Activated CD4-positive, alpha-beta T cell treated with anti-CD3 and anti-CD28 coated beads, Interleukin-2, amount 50 U/mL, for 16 hours (primary cell): ENCODE data around the gene POLE4.
A peak's percentile ranks its signal among the peaks of the same experiment; 100 is the strongest.

Experiments
- DNase-seq: peaks from one replicate; pipeline ENCODE4 v3.0.0-alpha.2; 2020

The POLE4 gene

DNA sequence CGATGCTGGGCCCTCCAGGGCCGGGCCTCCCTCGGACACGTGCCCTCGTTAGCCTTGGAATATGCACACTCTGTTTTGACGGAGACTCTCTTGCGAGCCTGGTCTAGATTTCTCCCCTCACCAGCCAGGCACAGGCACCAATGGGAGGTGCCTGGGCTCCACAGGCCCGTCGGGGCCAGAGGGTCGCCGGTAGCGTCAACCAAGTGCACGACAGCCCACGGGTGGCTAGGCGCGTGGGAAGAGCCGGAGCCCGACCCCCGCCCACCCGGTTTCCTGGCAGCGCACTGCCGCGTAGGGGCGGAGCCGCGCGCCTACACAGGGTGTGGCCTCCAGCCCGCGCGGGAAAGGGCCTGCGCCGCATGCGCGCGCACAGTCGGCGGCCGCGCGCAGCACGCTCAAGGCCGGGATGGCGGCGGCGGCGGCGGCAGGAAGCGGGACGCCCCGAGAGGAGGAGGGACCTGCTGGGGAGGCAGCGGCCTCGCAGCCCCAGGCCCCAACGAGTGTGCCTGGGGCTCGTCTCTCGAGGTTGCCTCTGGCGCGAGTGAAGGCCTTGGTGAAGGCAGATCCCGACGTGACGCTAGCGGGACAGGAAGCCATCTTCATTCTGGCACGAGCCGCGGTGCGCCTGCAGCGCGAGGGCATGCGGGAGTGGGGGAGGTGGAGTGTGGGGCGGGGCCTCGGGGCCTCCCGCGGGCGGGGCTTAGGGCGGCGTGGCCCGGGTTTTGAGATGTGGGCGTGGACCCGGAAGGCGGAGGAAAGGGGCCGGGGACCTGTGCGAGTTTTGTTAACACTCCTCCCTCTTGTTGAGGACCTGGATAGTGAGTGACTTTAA is at the start of gene POLE4:
TSS of gene POLE4 (plus strand) at position 370 of the 832 bp plus-strand sequence. CDS start at position 407, 37 bp downstream.
- DNase-seq: peak; percentile 94

DNA sequence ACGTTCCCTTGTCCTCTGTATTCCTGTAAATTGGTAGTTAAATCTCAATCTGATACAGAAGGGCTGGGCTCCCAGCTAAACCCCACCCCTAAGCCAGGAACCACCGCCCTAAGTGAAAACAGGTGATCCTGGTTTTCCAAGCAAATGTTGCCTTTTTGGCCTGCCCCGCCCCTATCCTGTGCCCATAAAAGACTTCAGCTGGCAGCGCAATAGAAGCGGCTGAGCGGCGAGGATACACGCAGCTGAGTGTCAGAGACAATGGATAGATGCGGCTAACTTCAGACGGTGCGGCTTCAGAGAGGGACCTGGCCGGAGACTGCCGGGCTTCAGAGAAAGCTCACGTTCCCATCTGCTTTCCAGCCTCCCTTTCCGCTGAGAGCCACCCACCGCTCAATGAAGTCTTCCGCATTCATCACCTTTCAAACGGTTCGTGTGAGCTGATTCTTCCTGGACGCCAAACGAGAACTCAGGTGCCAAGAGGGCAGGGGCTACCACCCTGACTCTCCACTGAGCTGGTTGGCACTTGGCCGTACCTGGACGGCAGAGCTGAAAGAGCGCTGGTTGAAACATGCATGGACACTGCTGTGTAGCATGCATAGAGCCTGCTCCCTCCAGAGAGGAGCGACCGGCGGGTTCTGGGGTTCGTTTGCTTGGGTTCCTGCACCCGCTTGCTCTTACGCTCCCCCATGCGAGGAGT is 49.5 kb upstream of the POLE4 start:
- DNase-seq: no peak

DNA sequence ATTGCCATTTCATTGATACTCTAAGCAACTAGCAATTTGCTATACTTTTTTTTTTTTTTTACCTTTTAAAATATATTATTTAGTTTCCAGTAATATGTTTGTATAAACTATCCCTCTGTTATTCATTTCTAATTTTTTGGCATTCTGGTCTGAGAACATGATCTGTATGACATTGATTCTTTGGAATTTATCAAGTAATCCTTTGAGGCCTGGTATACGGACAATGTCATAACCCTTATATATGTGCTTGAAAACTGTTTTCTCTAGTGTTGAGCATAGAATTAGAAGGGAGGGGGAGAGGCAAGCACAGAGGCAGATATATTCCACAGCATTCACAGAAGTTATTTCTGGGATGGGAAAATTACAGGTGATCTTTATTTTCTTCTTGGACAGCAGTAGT is 48.2 kb upstream of the POLE4 start:
- no peak for DNase-seq

GRCh38 chr2:74911061-74911460 is 47.4 kb upstream of the POLE4 start:
- DNase-seq: no peak

GRCh38 chr2:74915743-74916142 is 42.7 kb upstream of the POLE4 start:
- peak; percentile 65 for DNase-seq

DNA sequence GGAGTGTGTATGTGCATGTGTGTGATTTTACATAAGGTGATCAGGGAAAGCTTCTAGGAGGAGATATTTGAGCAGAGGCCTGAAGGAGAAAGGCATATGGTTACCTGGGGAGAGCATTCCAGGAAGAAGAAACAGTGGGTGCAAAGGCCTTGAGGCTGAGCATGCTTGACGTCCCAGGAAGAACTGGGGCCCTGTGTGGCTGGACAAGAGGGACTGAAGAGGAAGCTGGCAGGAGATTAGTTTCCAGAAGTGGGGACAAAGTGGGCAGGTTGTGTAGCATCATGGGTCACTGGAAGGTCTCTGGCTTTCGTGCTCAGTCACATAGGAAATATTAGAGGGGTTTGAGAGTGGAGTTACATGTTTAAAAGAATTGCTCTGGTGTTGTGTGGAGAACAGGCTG is 42.0 kb upstream of the POLE4 start:
- DNase-seq: no peak

- DNase-seq: no peak
Measured at GRCh38 chr2:74917702-74918619, 40.5 kb upstream of the POLE4 start.

DNA sequence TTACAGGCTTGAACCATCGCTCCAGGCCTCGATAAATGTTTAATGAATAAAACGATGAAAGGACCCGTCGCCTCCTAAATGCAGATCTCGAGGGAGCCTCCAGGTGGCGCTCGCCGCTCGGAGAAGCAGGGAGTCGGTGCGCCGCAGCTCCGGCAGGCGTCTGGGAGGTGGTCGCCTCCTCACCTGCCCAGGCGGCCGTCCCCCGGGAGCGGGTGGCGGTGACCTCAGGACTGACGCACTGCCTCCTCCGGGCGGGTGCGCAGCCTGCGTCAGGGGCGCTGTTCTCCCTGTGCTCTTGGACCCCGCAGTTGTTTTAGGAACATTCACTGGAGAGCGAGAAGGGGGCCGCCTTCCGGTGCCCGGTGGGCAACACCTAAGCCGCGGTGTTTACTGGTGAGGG is 38.6 kb upstream of the POLE4 start:
- peak; percentile 69 for DNase-seq

DNA sequence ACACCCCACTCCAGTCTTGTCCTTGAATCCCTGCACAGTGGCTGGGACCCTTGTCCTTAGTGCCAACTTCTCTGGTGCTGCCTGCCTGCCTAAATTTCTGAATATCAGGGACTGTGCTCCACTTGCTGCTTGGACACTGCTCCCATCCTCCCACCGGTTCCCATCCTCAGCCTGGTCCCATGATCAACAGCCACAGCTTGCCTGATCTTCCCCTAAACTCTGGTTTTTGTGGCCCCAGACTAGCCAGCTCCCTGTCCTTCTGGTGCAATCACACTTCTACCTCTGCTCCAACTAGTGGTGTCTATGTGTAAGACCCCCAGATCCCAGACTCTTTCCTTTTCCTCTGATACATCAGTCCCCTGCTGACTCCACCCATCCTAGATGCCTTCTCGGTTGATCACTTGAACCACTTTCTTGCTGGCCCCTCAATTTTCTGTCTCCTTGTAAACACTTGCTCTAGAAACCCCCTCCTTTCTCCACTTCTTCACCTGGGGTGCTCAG is 37.2 kb upstream of the POLE4 start:
- no peak for DNase-seq

DNA sequence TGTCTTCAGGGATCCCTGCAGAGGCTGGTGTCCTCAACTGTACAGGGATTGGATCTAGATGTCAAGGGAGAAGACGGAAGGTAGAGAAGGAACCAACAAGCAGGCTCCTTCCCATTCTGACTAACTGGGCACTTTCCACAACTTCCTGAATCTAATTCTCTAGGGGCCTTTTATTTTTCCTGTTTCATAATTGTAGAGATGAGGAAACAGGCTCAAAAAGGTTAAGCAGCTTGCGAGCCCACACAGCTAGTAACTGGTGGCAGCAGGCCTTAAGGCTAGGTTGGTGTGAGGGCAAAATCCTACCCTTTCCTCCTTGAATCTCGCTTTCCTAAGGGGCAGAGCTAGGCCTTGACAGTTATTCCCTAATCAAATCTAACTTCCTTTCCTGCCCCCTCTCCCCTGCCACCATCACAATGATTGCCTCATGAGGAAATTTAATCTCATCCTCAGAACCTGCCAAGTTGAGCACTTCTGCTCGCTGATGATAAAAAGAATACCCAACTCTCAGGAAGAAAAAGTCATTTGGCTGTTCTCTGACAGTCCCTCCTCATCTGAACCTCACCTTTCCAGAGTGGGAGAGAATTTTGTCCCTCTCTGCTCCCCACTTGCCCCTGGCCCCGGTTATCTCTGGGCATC is 35.7 kb upstream of the POLE4 start:
- DNase-seq: no peak

- no peak for DNase-seq
Measured at GRCh38 chr2:74924463-74925265, 33.8 kb upstream of the POLE4 start.

GRCh38 chr2:74925361-74925786 is 33.1 kb upstream of the POLE4 start:
- DNase-seq: no peak

DNA sequence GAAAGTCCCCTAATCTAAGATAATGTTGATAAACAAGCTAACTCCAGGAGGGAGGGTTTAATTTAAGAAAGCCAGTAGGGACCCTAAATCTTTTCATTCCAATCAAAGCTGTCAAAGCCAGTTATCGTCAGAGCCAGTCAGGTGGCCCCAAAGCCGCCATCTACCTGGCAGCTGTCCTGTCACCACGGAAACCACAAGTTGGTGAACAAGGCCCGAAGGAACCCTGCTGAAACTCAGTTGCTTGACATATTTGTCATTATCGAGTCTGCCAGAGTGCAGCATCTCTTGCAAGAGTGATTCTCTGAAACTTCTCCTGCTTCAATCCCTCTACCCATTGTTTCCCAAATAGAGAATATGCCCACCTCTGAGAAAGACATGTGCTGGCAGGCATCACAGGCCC is 30.8 kb upstream of the POLE4 start:
- DNase-seq: no peak

DNA sequence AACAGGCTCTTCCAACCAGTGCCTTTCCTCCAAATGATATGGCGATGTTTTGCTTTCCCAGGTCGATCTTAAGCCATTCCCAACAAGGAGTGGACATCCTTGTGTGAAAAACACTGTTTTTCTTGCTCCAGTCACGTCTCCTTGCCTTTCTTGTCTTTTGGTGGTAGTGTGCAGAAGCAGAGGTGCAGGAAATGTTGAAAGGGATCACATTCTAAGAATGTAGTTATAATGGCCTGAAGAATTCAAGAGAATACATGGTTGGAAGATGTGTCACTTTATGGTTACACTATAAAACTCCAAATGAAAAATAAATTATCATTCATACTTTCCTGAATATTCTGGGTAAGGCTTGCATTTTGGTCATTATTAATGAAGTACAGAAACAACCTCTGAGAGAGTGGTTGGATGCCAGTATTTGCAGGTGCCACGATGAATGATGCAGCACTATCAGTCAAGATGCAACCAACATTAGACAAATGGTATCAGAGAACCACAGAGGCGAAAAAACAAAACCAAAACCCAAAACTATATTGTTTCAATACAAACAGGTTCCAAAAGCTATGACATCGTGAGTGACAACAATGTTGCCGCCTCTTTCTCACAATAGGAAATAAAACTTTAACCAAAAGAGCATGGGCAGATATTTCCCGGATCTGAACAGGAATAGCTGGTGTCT is 27.5 kb upstream of the POLE4 start:
- no peak for DNase-seq

DNA sequence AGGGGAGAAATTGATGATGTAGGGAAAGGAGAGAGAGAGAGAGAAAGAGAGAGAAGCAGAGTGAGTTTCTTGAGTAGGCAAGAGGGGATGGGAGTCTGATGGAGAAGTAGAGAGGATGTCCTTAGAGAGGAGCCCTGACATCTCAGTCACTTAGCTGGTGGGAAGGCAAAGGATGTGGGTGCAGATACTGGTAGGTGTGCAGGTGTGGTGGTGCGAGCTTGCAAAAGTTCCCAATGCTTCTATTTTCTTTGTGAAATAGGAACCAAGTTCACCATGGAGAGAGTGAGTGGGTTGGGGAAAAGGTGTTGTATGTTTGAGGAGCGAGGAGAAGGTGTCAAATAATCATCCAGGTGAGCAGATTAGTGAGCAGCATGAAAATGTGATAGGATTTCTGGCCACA is 26.5 kb upstream of the POLE4 start:
- DNase-seq: no peak

GRCh38 chr2:74935975-74936391 is 22.5 kb upstream of the POLE4 start:
- DNase-seq: no peak

DNA sequence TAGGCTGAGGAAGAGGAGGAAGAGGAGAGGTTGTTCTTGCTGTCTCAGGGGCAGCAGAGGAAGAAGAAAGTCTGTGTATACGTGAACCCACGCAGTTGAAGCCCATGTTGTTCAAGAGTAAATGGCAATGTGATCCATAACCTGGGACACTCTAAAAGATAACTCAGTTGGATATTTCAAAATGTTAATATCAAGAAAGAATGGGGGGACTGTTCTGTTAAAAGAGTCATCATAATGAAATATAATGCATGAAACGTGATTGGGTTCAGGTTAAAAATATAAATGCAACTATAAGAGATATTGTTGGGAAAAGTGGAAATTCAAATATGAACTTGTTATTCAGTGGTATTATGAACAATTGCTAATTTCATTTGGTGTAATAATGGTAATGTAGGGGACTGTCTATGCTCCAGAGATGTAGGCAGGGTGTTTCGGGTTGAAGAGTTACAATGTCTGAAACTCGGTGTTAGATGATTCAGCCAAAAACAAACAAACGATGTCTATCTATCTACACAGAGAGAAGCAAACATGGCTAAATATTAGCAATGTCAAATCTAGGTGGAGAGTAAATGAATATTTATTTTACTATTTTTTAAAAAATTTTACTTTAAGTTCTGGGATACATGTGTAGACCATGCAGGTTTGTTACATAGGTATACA is 21.1 kb upstream of the POLE4 start:
- no peak for DNase-seq

- DNase-seq: no peak
Measured at GRCh38 chr2:74938264-74938663, 20.2 kb upstream of the POLE4 start.

DNA sequence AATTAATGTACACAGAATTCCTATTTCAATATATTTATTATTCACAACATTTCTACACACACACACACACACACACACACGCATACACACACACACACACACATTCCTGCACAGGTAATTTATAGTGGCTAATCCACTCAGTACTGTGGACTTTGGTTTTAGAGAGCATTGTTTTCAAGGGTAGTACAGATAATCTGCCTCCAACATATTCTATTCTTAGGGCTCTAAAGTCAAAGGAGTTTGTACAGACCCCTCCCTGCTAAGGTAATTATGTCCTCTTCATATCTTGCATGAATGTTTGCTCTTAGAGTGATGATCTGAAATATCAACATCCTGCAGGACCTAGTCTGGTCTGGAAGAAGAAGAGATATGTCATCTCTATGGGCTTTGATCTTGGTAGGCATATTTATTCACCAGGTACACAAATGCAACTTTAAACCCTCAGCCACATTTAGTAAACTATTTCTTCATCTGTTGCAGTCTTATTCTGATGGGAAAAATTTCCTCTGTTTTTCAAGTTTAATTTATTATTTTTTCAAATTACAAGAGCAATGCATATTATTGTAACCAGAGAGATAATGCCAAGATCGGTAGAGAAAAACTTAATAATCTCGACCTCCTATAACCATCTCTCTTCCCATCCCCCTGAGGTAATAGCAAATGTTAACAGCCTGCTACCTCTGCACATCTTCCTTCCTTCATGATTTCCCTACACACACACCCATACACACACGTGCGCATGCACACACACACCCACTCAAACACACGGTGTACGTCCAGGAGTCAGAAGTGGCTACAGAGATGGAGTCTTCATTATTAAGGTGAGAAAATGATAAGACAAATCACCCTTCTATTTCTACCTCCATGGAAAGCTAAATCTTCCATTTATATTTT is 18.3 kb upstream of the POLE4 start:
- DNase-seq: no peak
